HG02943 (cell line): ENCODE data around the gene PCIF1.

Source experiments
- ATAC-seq: cut with Tn5 transposase; IDR thresholded peaks from one replicate; pipeline ENCODE4 v1.9.1; 2021; ENCODE audit warnings: mild to moderate bottlenecking, low read depth, moderate library complexity; ENCODE audit not compliant: unreplicated experiment

The PCIF1 gene

DNA sequence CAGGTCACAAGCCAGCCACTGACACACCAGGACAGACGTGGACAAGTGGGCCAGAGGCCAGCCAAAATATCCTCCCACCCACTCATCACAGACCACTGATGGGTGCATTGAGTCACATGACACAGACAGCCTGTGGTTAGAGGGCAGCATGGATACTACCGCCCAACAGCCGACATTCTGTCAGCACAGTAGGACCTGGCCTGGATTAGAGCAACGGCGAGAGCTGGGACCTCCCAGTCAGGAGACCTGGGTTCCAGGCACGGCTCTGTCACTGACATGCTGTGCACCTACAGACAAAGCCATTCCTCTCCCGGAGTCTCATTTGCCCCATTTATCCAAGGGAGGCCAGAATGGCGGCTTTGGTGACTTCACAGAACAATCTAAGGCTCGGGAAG, 29.5 kb downstream of the PCIF1 start:
- no peak for ATAC-seq

DNA sequence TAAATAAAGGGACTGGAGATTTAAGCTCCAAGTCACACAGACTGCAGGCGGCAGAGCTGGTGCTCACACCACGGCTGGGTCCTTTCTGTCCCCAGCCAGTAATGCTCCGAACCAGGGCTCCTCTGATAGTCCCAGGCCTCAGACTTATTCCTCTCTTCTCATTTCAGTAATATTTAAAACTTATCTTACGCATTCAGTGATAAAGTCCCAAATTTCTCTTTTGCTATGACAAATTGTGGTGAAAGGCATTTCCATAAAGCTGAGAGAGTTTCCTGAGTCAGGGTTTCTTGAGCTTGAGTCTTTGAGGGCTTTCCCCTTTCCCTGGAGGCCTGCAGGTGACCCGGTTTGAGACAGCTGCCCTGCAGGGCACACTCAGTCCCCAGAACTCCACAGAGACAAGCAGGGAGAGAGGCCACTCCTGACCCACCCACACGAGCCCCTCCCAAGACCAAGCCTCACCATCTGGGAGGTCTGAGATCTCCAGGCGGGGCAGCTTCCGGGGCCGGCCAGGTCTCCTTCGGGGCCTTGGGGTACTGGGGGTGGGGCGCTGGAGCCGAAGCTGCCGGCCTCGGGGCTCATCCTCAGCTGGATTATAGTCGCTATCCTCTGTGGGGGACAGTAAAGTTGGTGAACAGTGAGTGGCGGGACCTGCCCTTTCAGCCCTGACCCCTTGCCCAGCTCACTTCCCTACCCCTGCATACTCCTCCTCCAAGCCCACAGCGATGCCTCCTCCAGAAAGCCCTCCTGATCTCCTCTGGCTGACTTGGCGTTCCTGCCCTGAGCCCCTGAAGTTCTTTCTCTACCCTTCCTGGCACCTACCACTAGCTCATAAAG, 30.9 kb downstream of the PCIF1 start:
- ATAC-seq, result no peak

DNA sequence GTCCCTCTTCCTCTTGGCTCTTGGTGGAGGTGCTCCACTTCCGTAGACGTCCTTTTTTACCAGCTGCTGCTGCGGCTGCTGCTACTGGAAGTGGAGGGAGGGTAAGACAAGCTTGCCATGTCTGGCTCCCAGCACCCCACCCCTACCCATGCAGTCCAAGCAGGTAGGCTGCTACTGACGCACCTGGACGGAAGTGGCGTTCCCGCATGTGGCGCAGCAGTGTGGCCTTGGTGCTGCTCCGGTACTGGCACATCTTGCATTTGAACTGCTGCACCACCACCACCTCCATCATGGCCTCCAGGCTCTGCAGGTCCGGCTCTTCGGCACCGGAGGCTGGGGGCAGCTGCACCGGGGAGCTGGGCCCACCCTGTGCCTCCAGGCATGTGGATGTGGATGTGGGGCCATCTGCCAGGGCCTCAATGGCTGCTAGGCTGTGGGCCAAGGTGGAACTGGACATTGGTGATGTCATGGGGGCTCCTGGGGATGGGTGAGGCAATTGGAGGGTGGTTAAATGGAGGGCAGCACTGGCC, 33.1 kb downstream of the PCIF1 start:
- no peak for ATAC-seq

DNA sequence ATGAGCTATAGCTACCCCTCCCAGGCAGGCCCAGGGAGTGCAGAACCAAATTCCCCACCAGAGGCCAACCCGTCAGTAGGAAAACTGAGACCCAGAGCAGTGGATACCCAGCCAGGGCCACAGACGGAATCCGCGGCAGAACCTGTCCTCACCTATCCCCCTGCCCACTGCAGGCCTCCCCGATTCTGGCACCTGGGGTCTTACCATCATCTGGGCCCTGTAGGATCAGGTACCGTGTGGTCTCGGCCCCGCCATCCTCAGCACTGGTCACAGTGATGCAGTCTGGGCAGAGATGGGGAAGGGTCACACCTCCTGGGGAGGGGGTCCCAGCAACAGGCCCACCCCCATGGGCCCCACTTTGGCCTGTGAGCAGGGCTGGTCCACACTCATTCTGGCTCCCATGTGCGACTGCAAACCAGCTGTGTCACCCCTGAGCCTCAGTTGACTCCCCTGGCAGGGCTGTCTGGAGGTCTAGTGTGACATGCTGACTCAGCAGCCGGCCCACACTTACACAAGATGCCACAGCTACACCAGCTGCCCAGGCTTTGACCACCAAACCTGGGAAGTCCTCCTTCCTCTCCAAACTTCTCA, 33.7 kb downstream of the PCIF1 start:
- ATAC-seq, result no peak

DNA sequence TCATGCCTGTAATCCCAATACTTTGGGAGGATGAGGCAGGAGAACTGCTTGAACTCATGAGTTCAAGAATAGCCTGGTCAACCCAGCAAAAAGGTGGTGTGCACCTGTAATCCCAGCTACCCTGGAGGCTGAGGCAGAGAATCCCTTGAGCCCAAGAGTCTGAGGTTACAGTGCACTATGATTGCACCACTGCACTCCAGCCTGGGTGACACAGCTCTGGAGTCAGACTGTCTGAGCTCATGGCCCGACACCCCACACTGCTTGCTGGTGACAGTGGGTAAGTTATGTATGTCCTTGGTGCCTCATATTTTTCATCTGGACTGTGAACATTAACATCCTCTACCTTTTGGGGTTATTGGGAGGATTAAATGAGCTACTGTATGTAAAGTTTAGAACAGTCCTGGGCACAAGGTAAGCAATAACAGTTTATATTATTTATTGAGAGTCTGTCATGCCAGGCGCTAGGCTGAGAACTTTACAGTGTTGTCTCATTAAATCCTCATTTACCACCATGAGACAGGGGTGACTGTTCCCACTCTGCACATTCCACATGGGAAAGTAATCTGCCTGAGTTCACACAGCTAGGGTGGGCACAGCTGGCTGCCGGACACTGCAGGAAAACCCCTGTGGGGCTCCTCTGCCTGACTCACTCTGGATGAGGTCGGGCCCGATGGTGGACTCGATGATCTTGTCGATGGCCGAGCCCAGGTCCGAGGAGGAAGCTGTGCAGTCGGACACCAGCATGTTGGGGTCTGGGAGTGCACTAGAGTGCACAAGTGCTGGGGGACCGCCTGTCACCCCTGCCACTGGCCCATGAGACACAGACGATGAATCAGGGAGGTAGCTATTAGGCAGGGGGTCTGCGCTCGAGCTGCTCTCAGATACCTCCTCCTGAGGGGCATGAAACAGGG, 34.6 kb downstream of the PCIF1 start:
- no peak for ATAC-seq

DNA sequence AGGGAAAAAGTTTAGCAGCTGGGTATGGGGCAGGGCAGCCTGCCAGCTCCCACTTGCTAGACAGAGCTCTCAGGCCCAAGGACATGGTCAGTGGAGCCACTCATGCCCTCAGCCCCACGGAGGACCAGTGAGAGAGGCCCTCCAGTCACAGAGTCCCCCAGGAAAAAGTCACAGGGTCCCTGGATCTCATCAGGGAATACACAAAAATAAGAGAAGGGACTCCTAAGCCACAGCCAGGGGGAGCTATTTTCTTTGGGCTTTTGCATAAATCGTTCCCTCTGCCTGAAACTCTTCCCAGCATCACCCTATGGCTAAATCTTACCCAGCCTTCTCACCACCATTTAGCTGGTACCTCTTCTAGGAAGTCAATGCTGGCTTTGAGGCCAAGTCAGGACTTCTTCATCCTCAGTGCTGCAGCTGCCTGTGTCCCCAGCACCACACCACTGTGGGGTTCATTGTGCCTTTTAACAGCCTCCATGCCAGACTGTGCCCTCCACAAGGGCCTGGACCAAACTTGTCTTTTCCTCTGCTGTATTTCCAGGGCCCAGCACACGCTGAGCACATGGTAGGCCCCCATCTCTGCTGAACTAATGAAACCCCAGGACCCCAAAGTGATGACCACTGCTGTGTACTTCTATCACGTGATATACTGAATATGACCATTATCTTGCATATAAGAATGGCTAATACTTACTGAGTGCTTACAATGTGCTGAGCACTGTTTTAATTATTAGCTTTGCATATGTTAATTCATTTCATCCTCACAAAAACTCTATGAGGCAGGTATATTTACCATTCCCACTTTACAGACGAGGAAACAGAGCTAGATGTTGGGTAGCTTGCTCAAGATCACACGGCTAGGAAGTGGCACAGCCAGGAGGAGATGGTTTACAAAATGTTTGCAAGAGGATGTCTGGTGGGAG, 35.5 kb downstream of the PCIF1 start:
- ATAC-seq, result no peak

DNA sequence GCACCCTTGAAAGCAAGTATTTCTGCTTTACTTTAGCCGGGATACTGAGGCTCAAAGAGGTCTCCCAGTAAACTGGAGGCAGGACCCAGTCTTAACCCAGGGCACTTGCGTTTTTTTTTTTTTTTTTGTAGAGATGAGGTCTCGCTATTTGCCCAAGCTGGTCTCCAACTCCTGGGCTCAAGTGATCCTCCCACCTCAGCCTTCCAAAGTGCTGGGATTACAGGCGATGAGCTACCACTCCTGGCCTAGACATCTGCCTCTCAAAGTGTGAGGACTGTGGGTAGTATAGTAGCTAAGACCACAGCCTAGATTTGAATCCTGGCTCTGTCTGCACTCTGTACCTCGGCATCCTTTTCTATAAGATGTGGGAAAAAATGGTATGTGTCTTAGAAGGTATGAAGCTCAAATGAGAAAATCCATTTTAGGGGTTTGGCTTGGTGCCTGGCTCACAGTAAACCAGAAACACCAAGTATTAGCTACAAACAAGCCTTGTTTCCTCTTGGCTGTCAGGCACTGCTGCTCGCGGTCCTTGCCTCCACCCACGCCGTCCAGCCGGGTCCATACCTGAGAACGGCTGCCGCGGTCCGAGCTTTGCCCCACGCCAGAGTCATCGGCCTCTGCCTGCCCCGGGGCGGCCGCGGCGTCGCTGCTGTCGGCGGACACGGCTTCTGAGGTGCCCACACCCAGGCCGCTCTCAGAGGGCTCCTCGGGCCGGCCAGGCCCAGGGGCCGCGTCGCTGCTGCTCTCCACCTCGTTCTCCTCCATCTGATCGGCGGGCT, 36.4 kb downstream of the PCIF1 start:
- ATAC-seq, result peak; percentile 2

DNA sequence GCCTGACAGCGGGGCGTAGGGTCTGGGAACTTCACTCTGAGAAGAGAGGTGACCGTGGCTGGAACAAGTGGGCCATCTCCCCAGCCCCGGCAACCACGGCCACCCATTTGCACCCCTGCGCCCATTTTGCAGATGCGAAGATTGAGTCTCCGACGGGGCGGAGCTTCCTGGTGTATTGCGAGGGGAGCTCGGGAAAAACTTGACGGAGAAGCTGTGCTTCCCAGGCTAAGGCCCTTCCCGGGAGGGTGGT, 36.9 kb downstream of the PCIF1 start:
- ATAC-seq, result peak; percentile 7

DNA sequence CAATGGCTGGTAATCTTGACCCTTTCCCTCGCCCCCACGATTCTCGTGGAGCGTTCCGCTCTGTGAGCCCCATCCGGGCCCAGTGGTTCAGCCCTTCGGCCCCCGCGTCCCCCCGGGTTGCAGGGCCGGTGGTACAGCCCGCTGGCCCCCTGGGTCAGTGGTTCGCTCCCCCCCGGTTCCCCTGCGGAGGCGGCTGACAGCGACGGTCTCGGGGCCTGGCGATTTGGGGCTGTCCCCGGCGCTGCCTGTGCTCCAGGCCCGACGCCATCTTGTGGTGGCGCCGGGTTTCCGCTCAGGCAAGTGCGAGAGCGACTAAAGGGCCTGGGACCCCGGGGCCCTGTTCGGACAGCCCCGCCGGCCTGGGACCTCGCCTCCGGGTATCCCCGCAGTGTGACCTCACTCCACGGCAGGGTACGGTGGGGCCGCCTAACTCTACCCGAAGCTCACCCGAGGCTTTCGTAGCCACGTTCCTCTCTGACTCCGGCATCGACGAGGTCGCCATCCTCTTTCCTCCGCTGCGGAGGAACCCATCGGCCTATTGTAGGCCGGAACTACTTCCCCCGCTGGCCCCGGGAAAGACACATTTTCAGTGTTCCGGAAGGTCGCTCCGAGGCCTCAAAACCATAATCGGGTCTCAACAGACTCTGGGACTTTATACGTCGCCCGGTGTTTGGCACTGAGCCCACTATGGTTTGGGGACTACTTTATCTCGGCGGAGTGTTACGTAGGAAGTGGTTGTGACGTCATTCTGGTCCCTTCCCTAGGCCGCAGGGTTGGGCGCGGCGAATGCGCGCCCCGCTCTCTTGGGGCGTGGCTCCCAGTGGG, 37.4 kb downstream of the PCIF1 start, which contains the start of gene ZNF335:
TSS of gene ZNF335 (minus strand) at position 529 of the 825 bp plus-strand sequence. CDS start 793 bp downstream, outside the sequence.
- peak; percentile 84 for ATAC-seq

DNA sequence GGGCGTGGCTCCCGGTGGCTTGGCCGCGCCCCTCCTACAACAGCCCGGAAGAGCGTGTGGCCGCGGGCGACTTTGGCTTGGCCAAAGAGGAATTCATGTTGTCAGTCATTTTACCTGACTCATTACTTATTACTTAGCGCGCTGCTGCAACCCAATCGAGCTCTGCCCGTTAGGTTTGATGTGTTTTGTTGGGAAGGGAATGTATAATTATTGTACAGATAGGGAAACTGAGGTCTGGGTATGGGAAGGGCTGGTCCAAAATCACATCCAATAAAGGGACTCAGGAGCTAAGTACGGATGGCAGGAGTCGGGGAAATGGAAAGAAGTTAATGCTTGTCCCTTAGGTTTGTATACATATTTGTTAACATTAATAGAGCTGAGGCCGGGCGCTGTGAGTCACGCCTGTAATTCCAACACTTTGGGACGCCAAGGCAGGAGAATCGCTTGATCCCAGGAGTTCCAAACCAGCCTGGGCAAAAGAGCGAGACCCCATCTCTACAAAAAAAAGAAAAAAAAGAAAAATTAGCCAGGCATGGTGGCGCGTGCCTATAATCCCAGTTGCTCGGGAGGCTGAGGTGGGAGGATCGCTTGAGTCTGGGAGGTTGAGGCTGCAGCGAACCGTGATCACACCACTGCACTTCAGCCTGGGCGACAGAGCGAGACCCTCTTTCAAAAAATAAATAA, 38.2 kb downstream of the PCIF1 start:
- ATAC-seq, result no peak

DNA sequence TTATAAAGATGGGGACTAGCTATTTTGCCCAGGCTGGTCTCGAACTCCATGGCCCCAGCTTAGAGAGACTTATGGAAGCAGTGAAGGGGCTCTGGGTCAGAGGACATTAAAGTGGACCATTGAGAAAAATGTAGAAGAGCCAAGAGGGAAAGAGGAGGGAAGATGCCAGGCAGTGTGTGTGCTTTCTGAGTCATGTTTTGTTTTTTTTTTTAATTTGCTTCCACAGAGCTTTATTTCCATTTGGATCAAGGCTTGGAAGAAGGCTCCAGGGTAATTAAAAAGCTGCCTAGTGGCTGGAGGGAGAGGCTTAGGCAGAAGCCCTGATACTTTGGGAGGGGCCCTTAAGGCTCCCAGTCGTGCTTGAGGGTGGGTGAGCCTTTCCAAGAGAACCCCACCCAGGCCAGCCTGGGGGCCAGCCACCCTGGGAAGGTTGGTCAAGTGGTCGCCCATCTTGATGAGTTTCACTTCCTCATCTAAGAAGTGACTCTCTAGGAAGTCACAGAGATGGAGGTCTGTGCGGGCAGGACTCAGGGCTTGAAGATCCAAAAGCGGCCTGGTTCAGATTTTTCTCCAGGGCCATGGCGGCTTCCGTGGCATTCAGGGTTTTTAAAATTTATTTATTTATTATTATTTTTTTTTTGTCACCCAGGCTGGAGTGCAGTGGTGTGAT, 40.5 kb downstream of the PCIF1 start:
- ATAC-seq, result no peak

DNA sequence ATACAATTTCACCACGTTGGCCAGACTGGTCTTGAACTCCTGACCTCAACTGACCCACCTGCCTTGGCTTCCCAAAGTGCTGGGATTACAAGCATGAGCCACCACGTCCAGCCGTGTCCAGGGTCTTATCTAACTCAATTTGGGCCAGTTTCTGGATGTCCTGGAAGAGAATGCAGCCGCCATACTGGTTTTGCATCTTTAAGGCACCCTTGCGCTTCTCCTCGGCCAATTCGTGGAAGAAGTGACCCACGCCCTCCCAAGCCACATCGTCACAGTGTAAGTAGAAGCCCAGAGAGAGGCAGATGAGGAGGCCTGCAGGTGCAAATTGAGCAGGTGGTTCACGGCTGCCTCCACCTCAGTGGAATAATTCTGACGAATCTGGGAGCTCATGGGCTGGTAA, 41.2 kb downstream of the PCIF1 start:
- ATAC-seq, result no peak

DNA sequence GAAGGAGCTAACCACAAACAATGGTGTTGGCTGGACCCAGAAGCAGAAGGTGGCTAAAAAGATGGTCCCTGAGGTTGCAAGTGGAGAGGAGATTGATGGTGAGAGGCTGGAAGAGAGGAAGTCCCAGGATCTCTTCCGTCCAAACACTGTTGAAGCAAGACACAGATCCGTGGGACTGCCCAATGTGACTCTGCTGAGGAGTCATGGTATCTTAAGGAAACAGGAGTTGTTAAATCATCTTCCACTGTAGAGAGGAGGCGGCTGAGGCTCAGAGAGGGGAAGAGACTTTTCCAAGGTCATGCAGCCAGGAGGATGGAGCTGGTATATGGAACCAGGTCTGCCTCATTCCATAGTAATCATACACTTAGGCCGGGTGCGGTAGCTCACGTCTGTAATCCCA, 41.6 kb downstream of the PCIF1 start:
- ATAC-seq, result no peak

DNA sequence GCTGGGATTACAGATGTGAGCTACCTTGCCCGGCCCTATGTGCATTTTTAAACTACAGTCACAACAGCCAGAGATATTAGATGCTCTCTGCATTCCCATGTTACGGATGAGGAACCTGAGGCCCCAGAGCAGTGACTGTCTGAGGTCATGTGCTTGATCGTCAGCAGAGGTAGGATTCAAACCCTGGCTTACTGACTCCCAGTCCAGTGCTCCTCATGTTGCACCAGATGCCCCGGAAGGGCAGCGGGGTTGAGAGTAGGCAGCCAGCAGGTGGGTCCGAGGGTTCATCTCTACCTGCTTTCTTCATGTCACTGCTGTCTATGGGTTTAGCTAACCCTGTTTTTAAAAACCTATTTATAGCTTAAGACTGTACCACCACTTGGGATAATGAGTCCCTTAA, 46.8 kb downstream of the PCIF1 start:
- no peak for ATAC-seq

DNA sequence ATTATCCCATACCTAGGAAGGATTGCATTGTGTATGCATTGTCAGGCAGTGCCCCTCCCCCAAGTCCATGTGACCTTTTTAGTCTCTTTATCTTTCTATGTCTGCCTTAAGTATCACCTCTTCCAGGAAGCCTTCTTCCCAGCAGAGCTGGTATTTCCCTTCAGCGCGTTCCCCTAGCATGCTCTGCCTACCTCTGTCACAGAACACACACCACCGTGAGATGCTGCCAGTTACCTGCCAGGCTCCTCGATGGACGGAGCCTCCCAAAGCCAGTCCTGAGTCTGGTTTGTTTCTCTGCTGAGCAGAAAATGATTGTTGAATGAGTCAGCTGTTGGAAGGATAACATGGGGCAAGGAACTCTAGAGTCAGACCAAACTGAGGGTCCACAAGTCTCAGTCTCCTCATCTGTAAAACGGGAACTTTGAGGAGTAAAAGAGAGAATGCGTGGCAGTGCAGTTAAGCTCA, 48.8 kb downstream of the PCIF1 start:
- no peak for ATAC-seq

DNA sequence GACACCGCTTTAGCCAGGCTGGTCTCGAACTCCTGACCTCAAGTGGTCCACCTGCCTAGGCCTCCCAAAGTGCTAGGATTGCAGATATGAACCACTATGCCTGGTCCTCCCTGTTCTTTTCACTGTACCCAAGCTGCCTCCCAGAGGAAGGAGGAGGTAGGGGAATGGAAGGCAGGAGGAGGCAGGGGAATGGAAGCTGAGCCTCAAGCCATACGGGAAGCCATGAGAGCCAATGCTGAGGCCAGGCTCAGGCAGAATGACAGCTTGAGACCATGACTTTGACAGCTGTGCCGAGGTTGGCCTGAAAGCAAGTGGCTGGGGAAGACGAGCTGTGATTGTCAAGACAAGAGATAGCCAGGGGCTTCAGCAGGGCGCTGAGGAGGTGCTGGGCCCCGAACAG, 51.1 kb downstream of the PCIF1 start:
- ATAC-seq, result no peak

DNA sequence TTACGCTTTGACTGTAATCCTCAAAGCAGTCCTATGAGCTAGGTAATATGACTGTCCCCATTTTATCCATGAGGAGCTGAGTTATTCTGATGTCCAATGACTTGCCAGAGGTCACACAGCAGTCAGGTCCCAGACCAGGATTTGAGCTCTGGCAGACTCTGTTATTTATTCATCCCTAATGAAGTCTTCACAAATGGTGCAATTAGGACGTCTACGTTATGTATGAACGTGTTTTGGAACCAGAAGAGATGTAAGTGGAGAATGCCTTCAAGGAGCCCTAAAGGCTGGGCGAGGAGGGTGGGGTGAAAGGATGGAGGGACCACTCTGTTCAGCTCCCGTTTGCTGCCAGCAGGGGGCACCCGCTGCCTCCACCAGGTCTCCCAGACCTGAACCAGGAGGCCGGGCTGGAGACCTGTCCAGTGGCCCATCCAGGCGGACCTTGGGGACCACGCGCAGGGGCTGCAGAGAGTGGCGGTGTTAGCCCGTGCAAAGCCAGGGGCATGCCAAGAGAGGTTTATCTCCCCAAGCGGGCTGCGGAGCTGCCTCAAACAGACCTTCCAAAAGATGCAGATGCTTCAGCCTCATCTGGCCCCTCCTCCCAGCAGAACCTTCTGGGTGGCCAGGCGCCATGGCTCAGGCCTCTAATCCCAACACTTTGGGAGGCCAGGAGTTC, 52.8 kb downstream of the PCIF1 start:
- no peak for ATAC-seq
